Measurements from ENCODE around the gene KLK12.

DNA sequence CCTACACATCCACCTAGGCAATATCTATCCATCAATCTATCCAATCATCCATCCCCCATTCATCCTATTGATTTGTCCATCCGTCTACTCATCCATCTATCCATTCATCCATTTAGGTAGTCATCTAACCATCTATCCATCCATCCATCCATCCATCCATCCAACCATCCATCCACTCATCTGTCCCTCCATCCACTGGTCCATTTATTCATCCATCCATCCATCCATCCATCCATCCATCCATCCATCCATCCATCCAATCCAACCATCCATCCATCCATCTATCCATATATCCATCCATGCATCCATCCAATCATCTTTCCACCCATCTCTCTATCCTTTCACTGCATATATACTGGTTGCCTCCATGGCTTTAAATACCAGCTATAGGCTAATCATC is 26.2 kb upstream of the KLK12 start:
- TF ChIP-seq POLR2A (IDR thresholded peaks at IDR 0.05): no peak
- TF ChIP-seq, protein P1, sequence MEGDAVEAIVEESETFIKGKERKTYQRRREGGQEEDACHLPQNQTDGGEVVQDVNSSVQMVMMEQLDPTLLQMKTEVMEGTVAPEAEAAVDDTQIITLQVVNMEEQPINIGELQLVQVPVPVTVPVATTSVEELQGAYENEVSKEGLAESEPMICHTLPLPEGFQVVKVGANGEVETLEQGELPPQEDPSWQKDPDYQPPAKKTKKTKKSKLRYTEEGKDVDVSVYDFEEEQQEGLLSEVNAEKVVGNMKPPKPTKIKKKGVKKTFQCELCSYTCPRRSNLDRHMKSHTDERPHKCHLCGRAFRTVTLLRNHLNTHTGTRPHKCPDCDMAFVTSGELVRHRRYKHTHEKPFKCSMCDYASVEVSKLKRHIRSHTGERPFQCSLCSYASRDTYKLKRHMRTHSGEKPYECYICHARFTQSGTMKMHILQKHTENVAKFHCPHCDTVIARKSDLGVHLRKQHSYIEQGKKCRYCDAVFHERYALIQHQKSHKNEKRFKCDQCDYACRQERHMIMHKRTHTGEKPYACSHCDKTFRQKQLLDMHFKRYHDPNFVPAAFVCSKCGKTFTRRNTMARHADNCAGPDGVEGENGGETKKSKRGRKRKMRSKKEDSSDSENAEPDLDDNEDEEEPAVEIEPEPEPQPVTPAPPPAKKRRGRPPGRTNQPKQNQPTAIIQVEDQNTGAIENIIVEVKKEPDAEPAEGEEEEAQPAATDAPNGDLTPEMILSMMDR (IDR thresholded peaks at IDR 0.05): no peak

Data from adrenal gland (tissue), 5 donors.